ENCODE data around the gene EEF1AKMT2.

The EEF1AKMT2 gene

DNA sequence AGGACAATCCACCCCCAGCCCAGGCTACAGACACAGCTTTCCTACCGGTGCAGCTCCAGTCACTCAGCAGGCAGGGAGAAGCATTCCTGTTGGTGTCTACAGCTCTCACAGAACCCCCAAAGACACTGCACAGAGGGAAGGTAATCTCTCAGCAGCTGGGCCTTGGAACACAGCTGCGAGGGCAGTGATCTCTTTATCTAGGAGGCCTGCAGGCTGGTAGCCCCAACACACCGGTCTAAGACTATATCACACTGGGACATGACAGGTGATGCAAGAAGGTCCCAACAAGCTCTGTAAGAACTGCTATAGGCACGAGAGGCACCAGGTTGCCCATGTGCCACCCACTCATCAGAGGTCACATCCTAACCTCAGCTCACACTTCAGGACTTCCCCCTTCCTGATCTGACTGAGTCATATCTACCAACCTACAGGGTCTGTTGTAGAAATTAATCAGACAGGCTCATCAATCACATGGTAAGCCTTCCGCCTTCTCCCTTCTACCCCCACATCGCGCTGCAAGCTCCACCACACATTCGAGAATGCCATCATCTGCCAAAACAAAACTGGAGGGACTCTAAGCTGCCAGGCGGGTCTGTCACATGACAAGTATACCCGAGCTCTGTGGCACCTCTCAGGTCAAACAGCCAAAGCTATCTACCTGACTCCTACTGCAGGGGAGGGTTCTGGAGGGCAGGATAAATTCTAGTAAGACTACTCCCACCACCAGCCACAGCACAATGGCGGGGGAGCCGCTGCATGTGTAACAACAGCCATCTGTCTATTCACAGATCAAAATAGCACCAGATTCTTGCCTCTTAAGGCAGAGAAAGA is 73.6 kb downstream of the EEF1AKMT2 start:
- peak; percentile 65 for DNase-seq

DNA sequence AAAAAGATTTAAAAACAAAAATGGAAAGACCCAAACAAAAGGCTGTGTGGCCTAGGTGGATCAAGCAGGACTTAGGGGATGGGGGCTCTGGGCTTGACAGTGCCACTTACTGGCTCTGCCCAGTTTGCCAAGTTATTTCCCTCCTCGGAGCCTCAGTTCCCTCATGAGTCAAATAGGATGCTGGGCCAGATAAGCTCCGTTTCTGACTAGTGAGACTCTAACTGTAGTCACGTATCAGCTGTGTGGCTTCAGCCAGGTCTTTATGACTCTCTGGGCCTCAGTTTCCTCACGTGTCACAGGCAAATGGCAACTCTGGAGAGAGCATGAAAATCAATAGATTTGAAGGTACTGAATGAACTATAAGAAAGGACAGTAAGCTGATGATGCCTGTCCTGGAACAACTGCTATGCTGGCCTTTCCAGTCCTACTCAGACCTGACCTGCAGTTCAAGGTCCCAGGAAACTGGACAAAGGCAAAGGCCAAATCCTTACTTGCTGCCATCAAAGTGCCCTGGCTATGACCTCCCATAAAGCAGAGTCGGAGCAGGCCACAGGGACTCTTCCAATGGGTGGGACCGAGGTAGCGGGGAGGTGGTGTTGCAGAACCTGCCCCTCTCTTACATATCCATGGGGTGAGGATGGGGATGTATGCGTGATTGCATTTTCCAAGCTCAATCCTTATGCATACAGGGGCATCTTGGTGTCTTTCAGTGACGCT is 74.5 kb downstream of the EEF1AKMT2 start:
- no peak for DNase-seq

DNA sequence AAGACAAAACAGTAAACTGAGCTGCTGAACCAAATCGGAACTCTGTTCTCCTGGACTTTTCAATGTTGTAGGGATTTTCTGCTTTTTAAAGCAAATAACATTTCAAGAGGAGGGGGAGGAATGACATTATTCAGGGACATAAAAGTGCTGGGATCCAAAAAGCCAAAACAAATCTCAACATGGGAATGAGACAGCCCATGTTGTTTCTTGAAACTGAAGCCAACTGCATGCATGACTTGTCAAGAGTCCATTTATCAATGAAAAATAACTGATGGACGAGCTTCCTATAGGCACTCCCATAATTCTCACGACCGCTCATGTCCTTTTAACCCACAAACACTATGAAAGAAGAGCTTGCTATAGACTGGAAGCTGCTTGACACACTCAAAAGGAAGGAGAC is 75.3 kb downstream of the EEF1AKMT2 start:
- no peak for DNase-seq

DNA sequence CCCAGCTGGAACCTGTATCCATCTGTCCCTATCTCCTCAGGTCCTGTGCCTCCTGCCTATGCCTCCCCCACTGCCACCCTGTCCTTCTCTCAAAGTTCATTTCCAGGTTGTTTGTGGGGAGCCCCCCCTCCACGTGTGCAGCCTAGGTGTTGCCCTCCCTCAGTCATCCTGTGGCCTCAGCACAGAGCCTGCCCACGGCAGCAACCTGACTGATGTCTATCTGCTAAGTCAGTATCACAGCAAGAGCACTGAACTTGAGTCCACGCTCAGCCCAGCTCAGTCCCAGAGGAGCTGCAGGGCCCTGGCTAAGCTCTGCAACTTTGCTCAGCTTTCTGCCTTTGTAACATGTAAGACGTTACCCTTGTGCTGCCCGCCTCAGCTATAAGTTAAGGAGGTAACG is 76.2 kb downstream of the EEF1AKMT2 start:
- no peak for DNase-seq

DNA sequence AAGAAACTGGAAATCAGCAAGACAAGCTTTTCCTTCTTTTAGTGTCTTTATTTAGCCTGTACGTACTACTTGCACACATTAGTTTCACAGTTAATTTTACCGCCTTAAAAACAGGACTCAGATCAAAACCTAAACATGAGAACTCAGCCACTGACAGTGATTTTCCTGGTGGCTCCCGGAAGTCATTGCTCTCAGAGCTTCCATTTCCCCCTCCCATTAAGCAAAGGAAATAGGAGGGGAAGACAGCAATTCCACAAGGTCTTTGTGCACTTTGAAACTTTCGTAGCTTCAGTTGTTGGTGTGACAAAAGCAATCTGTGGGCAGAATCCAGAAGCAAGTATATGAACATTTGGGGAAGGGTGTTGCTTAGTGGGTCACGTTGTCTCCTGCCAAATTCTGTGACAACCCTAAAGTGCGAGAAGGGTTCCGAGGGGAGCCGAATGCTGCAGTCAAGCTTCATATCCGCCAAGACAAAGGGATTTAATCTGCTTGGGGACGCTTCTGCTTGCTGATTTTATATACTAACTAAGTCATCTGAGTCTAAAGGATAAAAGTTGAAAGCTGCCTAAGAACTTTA is 77.9 kb downstream of the EEF1AKMT2 start:
- no peak for DNase-seq

DNA sequence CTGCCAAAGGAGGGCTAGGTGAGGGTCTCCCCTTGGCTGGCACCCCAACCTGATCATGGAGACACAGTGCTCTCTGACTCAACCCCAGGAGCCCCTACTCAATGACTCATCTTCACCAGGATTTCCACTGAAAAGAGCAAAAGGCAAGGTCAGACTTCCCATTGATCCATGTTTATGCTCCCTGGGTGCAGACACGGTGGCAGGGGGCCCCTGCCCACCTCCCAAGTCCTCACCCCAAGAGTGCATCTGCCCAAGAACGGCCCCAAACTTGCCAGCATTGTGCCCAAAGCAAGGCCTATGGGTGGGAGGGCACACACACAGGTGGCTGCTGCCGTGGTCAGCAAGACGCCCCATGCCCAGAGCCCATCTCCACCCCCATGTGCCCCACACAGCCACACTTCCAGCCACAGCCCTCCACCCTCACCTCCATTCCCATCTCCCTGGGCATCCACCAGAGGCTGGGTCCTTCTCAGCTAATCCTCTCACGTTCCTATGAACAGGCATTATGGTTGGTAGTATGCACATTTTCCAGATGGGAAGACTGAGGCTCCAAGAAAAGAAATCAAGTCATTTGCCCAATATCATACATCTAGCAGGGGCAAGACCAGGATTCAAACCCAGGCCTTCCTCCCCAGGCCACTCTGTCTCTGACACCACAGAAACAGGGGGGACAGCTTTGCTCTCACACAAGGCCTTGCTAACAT is 78.8 kb downstream of the EEF1AKMT2 start:
- no peak for DNase-seq

DNA sequence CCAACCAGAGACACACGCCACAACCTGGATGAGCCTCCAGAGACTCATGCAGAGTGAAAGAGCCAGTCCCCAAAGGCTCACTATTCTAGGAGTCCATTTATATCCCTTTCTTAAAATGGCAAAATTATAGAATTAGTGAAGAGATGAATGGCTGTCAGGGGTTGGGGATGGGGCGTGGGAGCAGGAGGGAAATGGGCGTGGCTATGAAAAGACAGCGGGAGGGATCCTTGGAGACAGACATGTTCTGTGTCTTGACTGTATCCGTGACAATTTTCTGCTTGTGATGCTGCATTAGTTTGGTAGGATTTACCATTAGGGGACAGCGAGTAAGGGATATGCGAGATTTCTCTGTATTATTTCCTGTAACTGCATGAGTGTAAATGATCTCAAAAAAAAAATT is 80.5 kb downstream of the EEF1AKMT2 start:
- DNase-seq = no peak

DNA sequence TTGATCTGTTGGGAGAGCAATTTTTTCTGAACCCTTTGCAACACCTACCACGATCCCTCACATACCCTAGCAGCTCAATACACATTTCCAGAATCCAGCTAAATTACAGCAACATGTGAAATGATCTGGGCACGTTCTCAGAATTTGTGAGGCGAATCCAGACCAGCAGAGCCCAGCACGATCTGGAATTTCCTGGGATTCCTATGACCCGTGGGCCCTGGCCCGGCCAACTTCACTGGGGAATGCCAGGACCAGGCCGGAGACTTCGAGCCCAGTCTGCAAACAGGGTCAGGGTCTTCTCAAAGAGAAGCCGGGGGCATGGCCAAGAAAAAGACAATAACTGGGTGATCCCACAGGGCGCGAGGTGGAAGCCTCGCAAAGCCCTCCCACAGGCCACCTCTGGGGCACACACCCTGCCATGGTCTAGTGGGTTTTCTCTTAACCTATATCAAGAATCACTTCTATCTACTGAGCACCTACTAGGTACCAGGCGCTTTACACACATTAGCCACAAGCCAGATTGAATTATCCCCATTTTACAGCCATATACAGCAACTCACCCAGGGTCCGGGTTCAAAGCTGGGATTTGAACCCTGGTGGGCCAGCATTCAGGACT is 81.3 kb downstream of the EEF1AKMT2 start:
- no peak for DNase-seq

DNA sequence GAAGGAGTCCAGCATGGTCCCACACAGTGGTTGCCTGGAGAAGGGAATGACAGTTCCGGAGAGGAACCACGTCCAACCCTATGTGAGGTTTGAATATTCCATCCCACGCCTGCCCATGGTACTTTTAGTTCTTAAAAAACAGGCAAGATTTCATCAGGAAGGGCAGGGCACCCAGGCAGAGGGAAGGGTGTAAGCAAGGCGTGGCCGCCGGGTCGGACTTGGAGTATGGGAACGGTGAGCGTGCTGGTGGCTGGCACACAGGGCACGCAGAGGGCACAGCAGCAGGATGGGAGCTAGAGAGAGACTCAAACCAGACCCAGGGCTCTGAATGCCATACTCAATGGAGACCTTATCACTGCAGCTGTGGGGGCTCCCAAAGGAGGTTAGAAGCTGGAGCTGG is 81.8 kb downstream of the EEF1AKMT2 start:
- DNase-seq = no peak

DNA sequence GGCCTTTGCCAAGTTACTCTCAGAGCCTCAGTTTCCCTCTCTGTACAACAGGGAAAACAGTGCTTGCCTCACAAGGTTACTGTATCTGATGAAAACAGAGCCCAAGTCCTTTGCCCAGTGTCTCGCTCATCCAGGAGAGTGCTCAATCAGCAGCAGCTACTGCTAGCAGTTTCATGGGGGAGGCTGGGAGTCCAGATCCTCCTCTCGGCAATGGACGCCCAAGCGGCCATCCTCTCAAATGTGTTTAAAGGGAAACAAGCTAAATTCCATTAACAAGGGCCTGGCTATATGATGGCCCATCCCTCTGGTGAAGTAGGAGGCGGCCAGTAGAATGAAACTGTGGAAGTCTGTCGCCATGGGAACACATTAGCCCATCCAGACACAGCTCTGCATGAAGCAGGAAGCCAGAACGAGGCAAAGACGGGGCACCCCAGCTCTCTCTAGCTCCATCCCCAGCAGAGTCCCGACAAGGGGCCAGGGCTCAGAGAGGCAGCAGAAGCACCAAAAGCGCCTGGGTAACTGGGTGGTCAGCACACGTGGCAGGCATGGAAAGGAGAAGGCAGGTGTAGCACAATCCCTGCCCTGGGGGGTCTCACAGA is 82.7 kb downstream of the EEF1AKMT2 start:
- no peak for DNase-seq

DNA sequence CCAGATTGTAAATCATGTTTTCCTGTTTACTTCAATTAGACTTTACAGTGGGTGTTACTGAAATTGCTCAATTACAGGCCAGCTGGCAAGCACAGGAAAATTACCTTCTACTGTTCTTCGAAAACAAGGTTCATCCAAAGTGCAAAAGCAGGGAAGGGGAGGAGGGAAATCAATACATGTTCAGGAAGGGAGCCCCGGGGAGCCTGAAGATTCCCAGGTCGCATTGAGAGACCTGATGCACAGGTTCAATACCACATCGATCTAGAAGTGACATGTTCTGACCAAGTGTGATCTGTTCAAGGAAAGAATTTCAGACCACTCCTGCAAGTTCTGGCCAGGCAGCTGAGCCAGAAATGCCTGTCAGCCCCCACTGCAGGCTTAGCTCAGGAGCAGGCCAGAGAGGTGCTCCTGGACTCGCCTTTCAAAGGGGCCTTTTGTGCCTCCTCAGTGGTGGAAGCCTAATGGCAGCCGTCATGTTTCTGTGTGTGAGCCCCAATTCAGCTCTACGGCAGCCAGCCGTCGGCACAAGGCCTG is 83.4 kb downstream of the EEF1AKMT2 start:
- no peak for DNase-seq

Data from activated CD4-positive, alpha-beta T cell treated with anti-CD3 and anti-CD28 coated beads for 1 hour (primary cell).